Heart right ventricle (tissue), 16 donors: ENCODE results near the gene KATNBL1. TPM values are rescaled to one million over a fixed set of nuclear protein-coding genes. Genes with fewer than 3 reads are reported as not detected.
"Not testable (repeated sequence)": the region's sequence is repeated elsewhere in the genome, so short reads cannot be mapped to it uniquely, and the experiment has no call there.

Source experiments
- ATAC-seq, 8 donors: fragments of 200-7000 bp; cut with Tn5 transposase; one replicate each; pipeline ENCODE4 v1.9.1; 2020; ENCODE audit warnings: mild to moderate bottlenecking in 8 of 8, moderate library complexity in 8 of 8, moderate number of reproducible peaks in 1 of 8
- DNase-seq, 2 donors: peaks; one replicate each; pipeline ENCODE4 v3.0.0-alpha.2; 2020
- H3K27ac ChIP-seq, 10 donors: fragments of 200-600 bp; sonication (generic) in 2 of 10; one replicate each; pipeline versions ENCODE4 v1.5.0 to v1.8.0; 2020 to 2022; ENCODE audit warnings: mild to moderate bottlenecking in 3 of 10
- H3K27me3 ChIP-seq, 7 donors: fragments of 200-600 bp; one replicate each; pipeline ENCODE4 v1.8.0; 2021 to 2022; ENCODE audit warnings: mild to moderate bottlenecking in 2 of 7
- H3K36me3 ChIP-seq, 9 donors: fragments of 200-600 bp; sonication (generic) in 1 of 9; one replicate each; pipeline versions ENCODE4 v1.5.0 to v1.8.0; 2020 to 2022; ENCODE audit warnings: mild to moderate bottlenecking in 2 of 9
- H3K4me1 ChIP-seq, 9 donors: fragments of 200-600 bp; sonication (generic) in 1 of 9; one replicate each; pipeline versions ENCODE4 v1.5.0 to v1.8.0; 2020 to 2022; ENCODE audit warnings: mild to moderate bottlenecking in 4 of 9
- H3K4me3 ChIP-seq, 10 donors: fragments of 200-600 bp; sonication (generic) in 2 of 10; one replicate each; pipeline versions ENCODE4 v1.5.0 to v1.8.0; 2020 to 2022; ENCODE audit warnings: mild to moderate bottlenecking in 7 of 10, moderate library complexity in 2 of 10
- H3K9me3 ChIP-seq, 11 donors: fragments of 200-600 bp in 10 of 11; sonication (generic) in 2 of 11; one replicate each; pipeline versions ENCODE4 v1.5.0 to v1.8.0; 2013 to 2022; ENCODE audit warnings: mild to moderate bottlenecking in 2 of 11, control low read depth in 1 of 11, moderate library complexity in 1 of 11
- CTCF ChIP-seq, 9 donors: fragments of 200-600 bp; sonication (generic) in 2 of 9; IDR thresholded peaks; one replicate each; pipeline versions ENCODE4 v1.5.0 to v1.8.0; 2021 to 2022; ENCODE audit warnings: antibody characterized with exemption in 9 of 9, mild to moderate bottlenecking in 5 of 9, moderate library complexity in 1 of 9
- WGBS, 2 donors: extraction: QIAGEN DNeasy Blood & Tissue Kit; methylation state at CpG; one replicate each; pipeline ENCODE4 v1.1.7; 2013; ENCODE audit warnings: inconsistent platforms in 1 of 2; 5-methylcytosine and 5-hydroxymethylcytosine counted together
- intact Hi-C, 10 donors: fragments of 100-400 bp; cut with DNase I; formaldehyde crosslinking; loops; one replicate each; pipeline versions ENCODE4 v1.11.1 to v1.14.2; 2022
- polyA plus RNA-seq, 2 donors: library from polyadenylated mRNA; stranded (reverse); fragments of 200-250 nt; gene quantifications; one replicate each; pipeline ENCODE4 v1.2.3, GENCODE V29; 2013
- total RNA-seq, 10 donors: library from RNA; stranded (reverse); fragmentation: NEBNext Ultra II Directional in 3 of 10; extraction: Animal tissue kit (Norgen Biotek cat#: 25700) in 3 of 10; gene quantifications; one replicate each; pipeline versions ENCODE4 v1.2.1 to v1.2.4, GENCODE V29; 2021 to 2023
- donor health status: Arrhythmogenic right ventricular cardiomyopathy.
- donor health status: ischemic (EF 13 %, LVEDD 7.1; RV severe dilation, severe dysfunction).
- donor health status: healthy with polysubstance abuse.
- donor health status: DM: no; HTN: yes; CAD: no.
- donor health status: DM: no; HTN: no; CAD: no.
- donor health status: ischemic (EF 25% LVEDD 6.9; RV normal size, moderate dysfunction).
- donor health status: ischemic (EF 25% LVEDD 5.7; RV mildly dilated, moderate dysfunction).
- donor health status: healthy.
- donor health status: DM: yes; HTN: yes; CAD: no.
- donor health status: Ischemic cardiomyopathy.
- donor health status: ischemic (EF 35%, LVEDD 5.7; RV mildly dilated, moderate dysfunction).
- donor health status: nonischemic (EF 11% LVEDD 7.7; RV severe dilation, severe dysfunction).
- donor health status: DM: yes; HTN: yes; CAD: no.
- donor health status: PGD.
- donor health status: ischemic (EF 29% LVEDD 5.4; RV normal size, mild dysfunction).
- donor health status: nonischemic (EF 23%, LVEDD 6.1; RV moderate dilation, normal function).

KATNBL1 gene
- total and polyA plus RNA-seq, 12 donors = 10.6 to 41.6 (median 17.4) TPM

- Histone ChIP-seq H3K4me3 (no peak overlapping the region), H3K27ac (no peak overlapping the region), H3K27me3 (no peaks in the 10 kb centered on the region), H3K36me3 (peaks cover 0 to 18% (median 0%) of the 10 kb centered on the region in 9 donors), H3K4me1 (peaks cover 0 to 10% (median 4%) of the 10 kb centered on the region in 9 donors), H3K9me3 (peaks cover 0 to 4% (median 0%) of the 10 kb centered on the region in 11 donors)
- WGBS, 2 donors = 89 to 93% methylated on average over 1 of the region's 1 CpG
- no peak for TF ChIP-seq CTCF (IDR thresholded peaks at IDR 0.05)
- DNase-seq = no peak
- intact Hi-C loops = loop anchor here in 1 of 10 donors (10.0 kb wide), 1 partner anchor 59 kb away; no protein-coding TSS in a partner anchor
- ATAC-seq = no peak
These were observed 6.6 kb downstream of the KATNBL1 start for GRCh38 chr15:34203305-34203704.

- intact Hi-C loops, ATAC-seq, H3K36me3 ChIP-seq, H3K9me3 ChIP-seq, H3K27ac ChIP-seq, DNase-seq, H3K4me1 ChIP-seq, H3K4me3 ChIP-seq, H3K27me3 ChIP-seq: not testable (repeated sequence)
- WGBS, 2 donors = 92 to 95% methylated on average over 7 of the region's 7 CpGs
These were observed 16.6 kb downstream of the KATNBL1 start for GRCh38 chr15:34193272-34193671.

- intact Hi-C loops = no loop called here
- Histone ChIP-seq H3K36me3 (peaks cover 0 to 4% (median 0%) of the 10 kb centered on the region in 9 donors), H3K27ac (no peak overlapping the region), H3K4me1 (peaks cover 0 to 22% (median 0%) of the 10 kb centered on the region in 9 donors), H3K4me3 (no peak overlapping the region), H3K27me3 (no peaks in the 10 kb centered on the region), H3K9me3 (no peaks in the 10 kb centered on the region)
- DNase-seq = no peak
- no peak for TF ChIP-seq CTCF (IDR thresholded peaks at IDR 0.05)
- 78 to 84% methylated on average over 5 of the region's 5 CpGs for WGBS, 2 donors
- no peak for ATAC-seq
These were observed 21.2 kb downstream of the KATNBL1 start for GRCh38 chr15:34188711-34189110.

- DNase-seq (no peak), ATAC-seq (no peak)
- 68 to 69% methylated on average over 4 of the region's 4 CpGs for WGBS, 2 donors
- Histone ChIP-seq H3K36me3 (peaks cover 0 to 4% (median 0%) of the 10 kb centered on the region in 9 donors), H3K27ac (no peak overlapping the region), H3K27me3 (no peaks in the 10 kb centered on the region), H3K4me1 (peaks cover 0 to 25% (median 3%) of the 10 kb centered on the region in 9 donors), H3K4me3 (no peak overlapping the region), H3K9me3 (no peaks in the 10 kb centered on the region)
- no peak for TF ChIP-seq CTCF (IDR thresholded peaks at IDR 0.05)
- intact Hi-C loops = no loop called here
These were observed 24.2 kb downstream of the KATNBL1 start for GRCh38 chr15:34185666-34186065.

- Histone ChIP-seq H3K9me3 (no peaks in the 10 kb centered on the region), H3K27ac (no peak overlapping the region), H3K27me3 (no peaks in the 10 kb centered on the region), H3K4me1 (peaks cover 0 to 22% (median 6%) of the 10 kb centered on the region in 9 donors), H3K4me3 (no peak overlapping the region), H3K36me3 (peaks cover 0 to 10% (median 0%) of the 10 kb centered on the region in 9 donors)
- TF ChIP-seq CTCF (IDR thresholded peaks at IDR 0.05) = no peak
- intact Hi-C loops = no loop called here
- DNase-seq (no peak), ATAC-seq (no peak)
- 55 to 66% methylated on average over 4 of the region's 4 CpGs for WGBS, 2 donors
These were observed 27.0 kb downstream of the KATNBL1 start for GRCh38 chr15:34182942-34183341.
